H9 (cell line): ENCODE results near the gene UBE3B. TPM values are rescaled to one million over a fixed set of nuclear protein-coding genes. Genes with fewer than 3 reads are reported as not detected.

Experiments used
- DNase-seq: peaks from one replicate; pipeline ENCODE4 v3.0.0-alpha.2; 2017
- H2AFZ ChIP-seq: one replicate; pipeline ENCODE4 v1.6.1; 2013; ENCODE audit warnings: mild to moderate bottlenecking, low read length, control low read depth, moderate library complexity
- H2AK5ac ChIP-seq: 2 replicates; pipeline ENCODE4 v1.6.1; 2013; ENCODE audit warnings: low read length, control low read depth, mixed read lengths; ENCODE audit not compliant: insufficient read length
- H2BK120ac ChIP-seq: one replicate; pipeline ENCODE4 v1.6.1; 2013; ENCODE audit warnings: low read depth, mild to moderate bottlenecking, low read length, control low read depth, inconsistent platforms; ENCODE audit not compliant: poor library complexity, severe bottlenecking
- H2BK12ac ChIP-seq: 2 replicates; pipeline ENCODE4 v1.6.1; 2013; ENCODE audit warnings: low read length, control low read depth, mixed read lengths, low read depth; ENCODE audit not compliant: insufficient read length
- H2BK15ac ChIP-seq: 2 replicates; pipeline ENCODE4 v1.6.1; 2013; ENCODE audit warnings: low read depth, low read length, control low read depth
- H2BK20ac ChIP-seq: one replicate; pipeline ENCODE4 v1.6.1; 2013; ENCODE audit warnings: low read depth, mild to moderate bottlenecking, low read length, control low read depth, inconsistent platforms; ENCODE audit not compliant: poor library complexity, severe bottlenecking
- H2BK5ac ChIP-seq: 2 replicates; pipeline ENCODE4 v1.6.1; 2013; ENCODE audit warnings: low read length, control low read depth, mixed read lengths; ENCODE audit not compliant: insufficient read length
- H3K14ac ChIP-seq: 2 replicates; pipeline ENCODE4 v1.6.1; 2013; ENCODE audit warnings: low read length, control low read depth; ENCODE audit not compliant: insufficient read depth
- H3K18ac ChIP-seq: 2 replicates; pipeline ENCODE4 v1.6.1; 2013; ENCODE audit warnings: low read depth, mild to moderate bottlenecking, mixed read lengths, low read length, control low read depth; ENCODE audit not compliant: insufficient read length
- H3K23ac ChIP-seq: 2 replicates; pipeline ENCODE4 v1.6.1; 2013; ENCODE audit warnings: low read length, control low read depth, mixed read lengths, low read depth; ENCODE audit not compliant: insufficient read length
- H3K23me2 ChIP-seq: 2 replicates; pipeline ENCODE4 v1.6.1; 2013; ENCODE audit warnings: low read depth, mild to moderate bottlenecking, mixed read lengths, low read length, control low read depth; ENCODE audit not compliant: insufficient read length, poor library complexity, severe bottlenecking
- H3K27ac ChIP-seq: 2 replicates; pipeline ENCODE4 v1.5.1; 2013; ENCODE audit warnings: low read length, control low read depth, mixed read lengths, low read depth; ENCODE audit not compliant: insufficient read length
- H3K27me3 ChIP-seq: 2 replicates; pipeline ENCODE4 v1.6.1; 2013; ENCODE audit warnings: low read length, control low read depth, inconsistent platforms; ENCODE audit not compliant: insufficient read depth
- H3K4ac ChIP-seq: 2 replicates; pipeline ENCODE4 v1.6.1; 2013; ENCODE audit warnings: low read depth, mild to moderate bottlenecking, control low read depth, inconsistent platforms, low read length, moderate library complexity
- H3K4me1 ChIP-seq: 2 replicates; pipeline ENCODE4 v1.6.1; 2013; ENCODE audit warnings: low read length, control low read depth, inconsistent platforms; ENCODE audit not compliant: insufficient read depth
- H3K4me2 ChIP-seq: 2 replicates; pipeline ENCODE4 v1.6.1; 2013; ENCODE audit warnings: low read length, control low read depth, mixed read lengths; ENCODE audit not compliant: insufficient read length, insufficient read depth
- H3K56ac ChIP-seq: 2 replicates; pipeline ENCODE4 v1.6.1; 2013; ENCODE audit warnings: low read depth, mild to moderate bottlenecking, mixed read lengths, low read length, control low read depth; ENCODE audit not compliant: insufficient read length
- H3K79me1 ChIP-seq: 2 replicates; pipeline ENCODE4 v1.6.1; 2013; ENCODE audit warnings: low read depth, mild to moderate bottlenecking, moderate library complexity, low read length, control low read depth, inconsistent platforms; ENCODE audit not compliant: insufficient read depth, poor library complexity, severe bottlenecking
- H3K79me2 ChIP-seq: 2 replicates; pipeline ENCODE4 v1.6.1; 2013; ENCODE audit warnings: low read length, control low read depth, inconsistent platforms; ENCODE audit not compliant: insufficient read depth
- H3K9ac ChIP-seq: 2 replicates; pipeline ENCODE4 v1.6.1; 2013; ENCODE audit warnings: low read length, control low read depth, mixed read lengths; ENCODE audit not compliant: insufficient read length; ENCODE audit errors: extremely low read depth
- H3K9me3 ChIP-seq: one replicate; pipeline ENCODE4 v1.6.1; 2013; ENCODE audit warnings: low read depth, low read length, inconsistent platforms; ENCODE audit not compliant: control insufficient read depth
- H3T11ph ChIP-seq: one replicate; pipeline ENCODE4 v1.6.1; 2013; ENCODE audit warnings: mild to moderate bottlenecking, low read length, control low read depth, inconsistent platforms
- H4K20me1 ChIP-seq: one replicate; pipeline ENCODE4 v1.6.1; 2013; ENCODE audit not compliant: control insufficient read depth, insufficient read length, insufficient read depth
- H4K5ac ChIP-seq: 2 replicates; pipeline ENCODE4 v1.6.1; 2013; ENCODE audit warnings: low read depth, mild to moderate bottlenecking, mixed read lengths, low read length, control low read depth; ENCODE audit not compliant: insufficient read length
- H4K8ac ChIP-seq: replicated peaks from 2 replicates; pipeline ENCODE4 v1.6.1; 2013; ENCODE audit warnings: low read length, control low read depth, mixed read lengths, low read depth; ENCODE audit not compliant: insufficient read length
- H4K91ac ChIP-seq: 2 replicates; pipeline ENCODE4 v1.6.1; 2013; ENCODE audit warnings: low read depth, mild to moderate bottlenecking, moderate library complexity, mixed read lengths, low read length, control low read depth; ENCODE audit not compliant: insufficient read length
- H3K27ac Mint-ChIP-seq, 3 experiments: 2 replicates in 2 of 3; 3 replicates in 1 of 3; pipeline ENCODE4 v1.8.0; 2020 to 2021; ENCODE audit warnings: mixed read lengths in 3 of 3, mild to moderate bottlenecking in 1 of 3, moderate library complexity in 1 of 3
- H3K27me3 Mint-ChIP-seq: 2 replicates; pipeline ENCODE4 v1.8.0; 2021; ENCODE audit warnings: low read depth, mild to moderate bottlenecking, moderate library complexity, mixed read lengths
- H3K36me3 Mint-ChIP-seq, 3 experiments: 2 replicates in 2 of 3; 3 replicates in 1 of 3; pipeline ENCODE4 v1.8.0; 2020 to 2021; ENCODE audit warnings: low read depth in 3 of 3, mixed read lengths in 3 of 3; ENCODE audit not compliant: insufficient read depth in 1 of 3
- H3K4me1 Mint-ChIP-seq, 2 experiments: 2 replicates each; pipeline ENCODE4 v1.8.0; 2020; ENCODE audit warnings: mixed read lengths in 2 of 2
- H3K4me3 Mint-ChIP-seq, 2 experiments: 2 replicates in 1 of 2; 3 replicates in 1 of 2; pipeline ENCODE4 v1.8.0; 2020 to 2021; ENCODE audit warnings: mild to moderate bottlenecking in 2 of 2, mixed read lengths in 2 of 2, moderate library complexity in 1 of 2
- H3K9me3 Mint-ChIP-seq, 2 experiments: 2 replicates in 1 of 2; 3 replicates in 1 of 2; pipeline ENCODE4 v1.8.0; 2020; ENCODE audit warnings: mild to moderate bottlenecking in 2 of 2, mixed read lengths in 2 of 2, moderate library complexity in 1 of 2
- WGBS: extraction: QIAGEN DNeasy Blood & Tissue Kit; methylation state at CpG from one replicate; pipeline ENCODE4 v1.1.7; 2013; ENCODE audit warnings: missing lambda C conversion rate, low lambda C conversion rate, mixed read lengths; ENCODE audit not compliant: insufficient read length; ENCODE audit errors: extremely low coverage; 5-methylcytosine and 5-hydroxymethylcytosine counted together
- total RNA-seq: library from RNA; stranded (reverse); gene quantifications from 2 replicates; pipeline ENCODE4 v1.2.1, GENCODE V29; 2021
- TF ChIP-seq, protein P1 (sequence below): fragments of 200-600 bp; sonication (generic); conservative IDR thresholded peaks from 3 replicates; pipeline ENCODE4 v1.8.0; 2021; ENCODE audit warnings: antibody characterized with exemption, mild to moderate bottlenecking

UBE3B gene
- total RNA-seq, 1 experiment from 2014 or later, result 24.2 TPM

DNA sequence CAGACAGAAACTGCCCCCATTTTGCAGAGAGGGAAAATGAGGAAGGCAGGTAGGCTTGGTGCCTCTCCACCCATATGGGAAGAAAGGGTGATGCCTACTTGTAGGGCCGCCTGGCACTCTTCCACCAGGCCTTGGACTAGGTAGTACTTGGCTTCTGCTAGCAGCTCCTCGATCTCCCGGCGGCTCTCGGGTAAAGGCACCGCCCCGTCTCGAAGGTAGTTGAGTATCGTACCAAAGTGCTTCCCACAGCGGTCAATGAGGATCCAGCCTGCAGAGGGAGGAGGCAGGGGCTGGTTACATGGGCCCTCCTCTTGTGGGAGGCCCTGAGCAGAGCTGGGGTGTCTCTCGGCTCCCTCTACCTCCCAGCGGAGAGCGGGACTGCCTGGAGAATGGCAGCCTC, 16.9 kb upstream of the UBE3B start:
- Histone ChIP-seq H4K91ac (peak overlapping the region; percentile 79), H3K23ac (no peak overlapping the region), H4K8ac (no peak overlapping the region), H2AK5ac (peak overlapping the region; percentile 22), H2BK120ac (no peak overlapping the region), H2BK20ac (no peak overlapping the region), H4K5ac (no peak overlapping the region), H3K18ac (peak overlapping the region; percentile 58), H3K56ac (no peak overlapping the region), H3K23me2 (no peaks in the 10 kb centered on the region), H3T11ph (no peak overlapping the region), H3K79me1 (peaks cover 6% of the 10 kb centered on the region), H4K20me1 (peaks cover 2% of the 10 kb centered on the region), H2BK5ac (no peak overlapping the region), H2BK15ac (no peak overlapping the region), H3K4me1 (peaks cover 41% of the 10 kb centered on the region), H3K27ac (no peak overlapping the region), H3K9ac (no peak overlapping the region), H3K4ac (peak overlapping the region; percentile 16; the same call in 1 of the 2 replicates), H3K27me3 (no peaks in the 10 kb centered on the region), H3K79me2 (peaks cover 5% of the 10 kb centered on the region; the same call in 1 of the 2 replicates), H2AFZ (no peak overlapping the region), H3K4me2 (no peak overlapping the region), H3K14ac (peak overlapping the region; percentile 62), H2BK12ac (peak overlapping the region; percentile 36), H3K9me3 (no peaks in the 10 kb centered on the region)
- no peak for DNase-seq
- Mint-ChIP-seq H3K4me1 (peaks cover 84% of the 10 kb centered on the region in 2 experiments), H3K4me3 (no peak overlapping the region), H3K27me3 (no peaks in the 10 kb centered on the region), H3K36me3 (peaks cover 20 to 49% (median 42%) of the 10 kb centered on the region in 3 experiments; a peak in 6 of 7 replicates), H3K27ac (peak overlapping the region; percentile 85 to 97 (median 86)), H3K9me3 (no peaks in the 10 kb centered on the region; a peak in 2 of 5 replicates)
- no CpG with 5 or more reads among the region's 13 CpGs for WGBS
- TF ChIP-seq, protein P1, sequence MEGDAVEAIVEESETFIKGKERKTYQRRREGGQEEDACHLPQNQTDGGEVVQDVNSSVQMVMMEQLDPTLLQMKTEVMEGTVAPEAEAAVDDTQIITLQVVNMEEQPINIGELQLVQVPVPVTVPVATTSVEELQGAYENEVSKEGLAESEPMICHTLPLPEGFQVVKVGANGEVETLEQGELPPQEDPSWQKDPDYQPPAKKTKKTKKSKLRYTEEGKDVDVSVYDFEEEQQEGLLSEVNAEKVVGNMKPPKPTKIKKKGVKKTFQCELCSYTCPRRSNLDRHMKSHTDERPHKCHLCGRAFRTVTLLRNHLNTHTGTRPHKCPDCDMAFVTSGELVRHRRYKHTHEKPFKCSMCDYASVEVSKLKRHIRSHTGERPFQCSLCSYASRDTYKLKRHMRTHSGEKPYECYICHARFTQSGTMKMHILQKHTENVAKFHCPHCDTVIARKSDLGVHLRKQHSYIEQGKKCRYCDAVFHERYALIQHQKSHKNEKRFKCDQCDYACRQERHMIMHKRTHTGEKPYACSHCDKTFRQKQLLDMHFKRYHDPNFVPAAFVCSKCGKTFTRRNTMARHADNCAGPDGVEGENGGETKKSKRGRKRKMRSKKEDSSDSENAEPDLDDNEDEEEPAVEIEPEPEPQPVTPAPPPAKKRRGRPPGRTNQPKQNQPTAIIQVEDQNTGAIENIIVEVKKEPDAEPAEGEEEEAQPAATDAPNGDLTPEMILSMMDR, result no peak
